Renal cortical epithelial cell (primary cell): ENCODE data around the gene SPDYE16. TPM values are rescaled to one million over a fixed set of nuclear protein-coding genes. Genes with fewer than 3 reads are reported as not detected.
A peak's percentile ranks its signal among the peaks of the same experiment; 100 is the strongest.
"Not testable (repeated sequence)": the region's sequence is repeated elsewhere in the genome, so short reads cannot be mapped to it uniquely, and the experiment has no call there.

Experiments used
- DNase-seq: peaks from one replicate; pipeline ENCODE4 v3.0.0-alpha.2; 2011; ENCODE audit warnings: low read depth
- total RNA-seq: library from RNA; depleted of rRNA; stranded (reverse); fragments of >200 nt; gene quantifications from 2 replicates; pipeline ENCODE4 v1.2.3, GENCODE V29; 2014

Gene SPDYE16
- total RNA-seq, 1 donor from 2014 or later, result 0.25 TPM

DNA sequence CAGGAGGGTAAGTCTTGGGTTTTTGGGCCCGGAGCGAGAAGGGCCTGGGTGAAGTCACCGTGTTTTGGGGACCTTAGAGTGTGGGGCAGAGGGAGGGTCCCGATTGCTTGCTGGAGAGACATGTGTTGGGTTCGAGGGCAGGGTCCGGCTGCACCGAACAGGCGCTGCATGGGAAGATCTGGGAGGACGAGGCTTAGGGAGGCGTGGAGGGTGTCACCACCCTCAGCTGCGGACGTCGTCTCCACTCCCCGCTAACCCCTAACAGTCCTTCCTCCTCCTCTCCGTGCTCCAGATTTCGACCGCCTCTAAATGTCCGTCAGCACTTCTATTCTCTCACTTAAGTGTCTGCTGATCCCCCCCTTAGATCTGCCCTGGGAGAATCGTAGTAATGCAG lies 6.8 kb upstream of the SPDYE16 start:
- DNase-seq, result not testable (repeated sequence)

DNA sequence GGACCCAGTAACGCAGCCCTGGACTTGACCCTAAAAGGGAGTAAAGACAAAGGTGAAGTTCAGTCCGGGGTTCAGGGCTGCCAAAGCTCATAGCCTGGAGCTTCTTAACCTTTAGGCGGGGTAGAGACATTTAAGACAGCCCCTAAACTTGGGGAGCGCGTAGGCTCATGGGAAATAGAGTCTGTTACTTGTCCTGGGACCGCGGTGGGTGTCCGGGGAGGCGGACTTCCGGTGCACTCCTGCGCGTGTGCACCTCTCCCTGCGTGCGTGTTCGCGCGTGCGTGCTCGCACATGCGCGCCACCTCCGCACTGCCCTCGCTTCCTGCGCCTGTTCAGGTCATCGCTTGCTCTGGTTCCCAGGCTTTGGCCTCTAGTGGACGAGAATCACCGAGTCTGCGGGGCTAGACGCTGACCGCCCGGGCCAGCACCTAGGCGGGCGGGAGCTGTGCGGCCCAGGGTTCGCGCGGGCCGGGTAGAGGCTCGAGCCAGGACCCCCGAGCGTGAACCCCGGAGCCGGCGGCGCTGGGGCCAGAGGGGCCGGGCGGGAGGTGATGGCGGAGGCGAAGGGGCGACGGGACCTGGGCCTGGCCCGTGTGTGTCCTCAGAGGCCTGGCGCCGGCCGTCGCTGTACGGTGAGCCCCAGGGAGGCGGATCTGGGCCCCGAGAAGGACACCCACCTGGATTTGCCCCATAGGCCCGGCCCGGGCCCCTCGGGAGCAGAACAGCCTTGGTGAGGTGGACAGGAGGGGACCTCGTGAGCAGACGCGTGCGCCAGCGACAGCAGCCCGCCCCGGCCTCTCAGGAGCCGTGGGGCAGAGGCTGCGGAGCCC lies 6.1 kb upstream of the SPDYE16 start:
- peak; percentile 81 for DNase-seq

DNA sequence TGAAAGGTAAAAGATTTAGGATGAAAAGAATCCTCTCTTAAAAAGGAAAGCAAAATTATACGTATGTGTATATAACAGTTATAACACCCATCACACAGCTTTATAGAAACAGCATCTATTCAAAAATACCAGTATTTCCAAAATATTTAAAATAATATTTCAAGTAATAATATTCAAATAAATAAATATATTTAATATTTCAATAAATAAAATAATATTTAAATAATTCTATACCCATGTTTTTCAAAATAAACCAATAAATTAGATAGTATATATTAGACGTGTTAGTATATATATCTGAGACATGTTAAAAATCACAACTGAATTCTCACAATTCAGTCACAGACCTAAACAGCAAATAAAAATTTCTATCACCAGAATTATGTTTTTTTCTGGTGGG lies 11.5 kb downstream of the SPDYE16 start:
- DNase-seq, result not testable (repeated sequence)

DNA sequence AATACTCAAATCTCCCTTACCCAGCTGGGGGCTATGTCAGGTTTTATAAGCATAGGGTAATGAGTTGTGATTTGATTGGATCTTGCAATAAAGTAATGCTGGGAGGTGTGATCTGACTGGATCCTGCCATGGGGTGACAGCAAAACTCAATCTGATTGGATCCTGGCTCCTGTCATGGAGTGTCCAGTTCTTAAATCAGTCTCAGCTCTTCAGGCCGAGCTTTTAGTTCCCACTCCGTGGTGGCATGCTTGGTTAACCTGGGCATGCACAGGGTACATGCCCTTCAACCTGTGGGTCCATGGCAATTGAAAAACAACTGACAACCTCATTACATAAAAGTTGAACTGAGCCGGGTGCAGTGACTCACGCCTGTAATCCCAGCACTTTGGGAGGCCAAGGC lies 16.9 kb downstream of the SPDYE16 start:
- not testable (repeated sequence) for DNase-seq

DNA sequence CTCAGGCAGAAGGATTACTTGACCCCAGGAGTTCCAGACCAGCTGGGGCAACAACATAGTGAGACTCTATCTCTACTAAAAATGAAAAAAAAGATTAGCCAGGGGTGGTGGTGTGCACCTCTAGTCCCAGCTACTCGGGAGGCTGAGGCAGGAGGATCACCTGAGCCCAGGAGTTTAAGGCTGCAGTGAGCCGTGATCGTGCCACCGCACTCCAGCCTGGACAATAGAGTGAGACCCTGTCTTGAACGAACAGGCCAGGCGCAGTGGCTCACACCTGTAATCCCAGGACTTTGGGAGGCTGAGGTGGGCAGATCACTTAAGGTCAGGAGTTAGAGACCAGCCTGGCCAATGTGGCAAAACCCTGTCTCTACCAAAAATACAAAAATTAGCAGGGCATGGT lies 26.2 kb downstream of the SPDYE16 start:
- not testable (repeated sequence) for DNase-seq

DNA sequence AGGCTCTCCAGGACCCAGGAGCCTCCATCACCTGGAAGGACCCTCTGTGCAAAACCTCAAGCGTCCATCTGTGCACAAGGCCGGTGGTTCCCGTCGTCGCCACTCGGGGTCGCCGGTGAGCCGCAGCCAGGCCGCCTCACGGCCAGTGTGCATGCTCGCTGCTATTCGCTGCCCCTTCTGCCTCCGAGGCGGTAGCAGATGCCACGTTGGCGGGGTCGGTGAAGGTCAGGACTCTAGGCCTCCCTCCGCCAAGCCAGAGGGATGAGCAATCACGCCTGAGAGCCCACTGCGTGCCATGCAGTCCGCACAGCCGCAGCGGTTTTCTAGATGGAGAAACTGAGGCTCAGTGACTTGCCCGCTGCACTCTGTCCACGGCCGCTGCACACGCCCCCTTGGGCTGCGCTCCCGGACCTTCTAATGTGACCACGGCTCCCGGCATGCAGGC lies 27.1 kb downstream of the SPDYE16 start:
- no peak for DNase-seq

DNA sequence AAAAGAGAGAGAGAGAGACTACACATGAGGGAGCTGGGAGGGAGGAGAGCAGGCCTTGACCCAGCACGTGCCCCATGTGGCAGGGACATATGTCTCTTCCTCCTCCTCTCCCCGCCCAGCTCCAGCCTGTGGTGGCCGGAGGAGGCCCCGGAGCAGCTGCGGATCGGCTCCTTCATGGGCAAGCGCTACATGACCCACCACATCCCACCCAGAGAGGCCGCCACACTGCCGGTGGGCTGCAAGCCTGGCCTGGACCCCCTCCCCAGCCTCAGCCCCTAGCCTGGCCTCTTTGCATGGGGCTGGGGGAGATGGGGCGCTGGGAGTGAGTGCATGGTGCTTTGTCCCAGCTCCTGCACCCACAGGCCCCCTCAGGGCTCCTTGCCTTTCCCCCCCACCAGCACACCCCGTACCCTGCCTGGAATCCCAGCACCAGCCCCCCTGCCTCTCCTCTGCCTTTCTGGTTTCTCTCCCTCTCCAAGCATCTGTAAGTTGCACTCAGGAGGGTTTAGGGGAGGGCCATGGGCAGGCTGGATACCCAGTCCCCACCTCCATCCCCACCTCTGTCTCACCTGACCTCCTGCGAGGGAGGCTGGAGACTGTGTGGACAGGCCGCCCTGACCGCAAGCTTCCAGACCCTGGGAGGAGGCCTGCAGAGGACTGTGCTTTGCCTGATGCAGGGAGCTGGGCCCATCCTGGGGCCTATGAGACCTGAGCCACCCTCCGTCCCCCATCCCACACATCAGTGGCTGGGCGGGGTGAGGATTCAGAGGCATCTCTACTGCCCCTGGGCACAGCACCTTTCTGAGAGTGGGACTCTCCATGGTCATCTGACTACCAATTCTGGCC lies 27.9 kb downstream of the SPDYE16 start:
- DNase-seq, result no peak

DNA sequence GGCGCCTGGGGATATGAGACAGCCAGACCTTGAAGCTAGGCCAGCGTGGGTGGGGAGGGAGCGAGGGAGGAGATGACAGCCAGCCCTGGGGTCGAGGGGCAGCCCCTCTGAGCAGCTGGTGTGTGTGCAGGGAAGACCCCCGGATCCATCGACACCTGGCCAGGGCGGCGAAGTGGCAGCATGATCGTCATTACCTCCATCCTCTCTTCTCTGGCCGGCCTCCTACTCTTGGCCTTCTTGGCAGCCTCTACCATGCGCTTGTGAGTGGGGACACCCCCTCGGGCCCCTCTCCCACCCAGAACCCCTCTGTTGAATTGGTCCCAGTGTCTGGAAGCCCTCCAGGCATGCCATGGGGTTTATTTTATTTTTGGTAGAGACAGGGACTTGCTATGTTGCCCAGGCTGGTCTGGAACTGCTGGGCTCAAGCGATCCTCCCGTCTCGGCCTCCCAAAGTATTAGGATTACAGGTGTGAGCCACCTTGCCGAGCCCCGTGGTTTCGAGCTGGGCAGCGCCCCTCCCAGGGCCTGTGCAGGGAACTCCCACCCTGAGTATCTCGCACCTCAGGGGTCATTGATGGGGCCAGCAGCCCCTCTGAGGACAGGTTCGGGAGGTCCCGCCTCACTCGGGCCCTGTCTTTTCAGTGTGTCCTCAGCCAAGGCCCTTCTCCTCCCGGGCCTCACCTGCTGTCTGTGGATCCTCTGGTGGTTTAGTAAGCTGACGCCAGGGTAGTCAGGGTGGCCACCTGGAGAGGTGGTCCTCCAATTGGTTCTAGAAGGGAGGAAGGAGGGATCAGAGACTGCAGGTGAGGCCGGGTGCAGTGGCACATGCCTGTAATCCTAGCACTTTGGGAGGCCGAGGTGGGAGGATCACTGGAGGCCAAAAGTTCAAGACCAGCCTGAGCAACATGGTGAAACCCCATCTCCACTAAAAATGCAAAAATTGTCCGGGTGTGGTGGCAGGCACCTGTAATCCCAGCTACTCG lies 29.0 kb downstream of the SPDYE16 start:
- DNase-seq, result no peak

DNA sequence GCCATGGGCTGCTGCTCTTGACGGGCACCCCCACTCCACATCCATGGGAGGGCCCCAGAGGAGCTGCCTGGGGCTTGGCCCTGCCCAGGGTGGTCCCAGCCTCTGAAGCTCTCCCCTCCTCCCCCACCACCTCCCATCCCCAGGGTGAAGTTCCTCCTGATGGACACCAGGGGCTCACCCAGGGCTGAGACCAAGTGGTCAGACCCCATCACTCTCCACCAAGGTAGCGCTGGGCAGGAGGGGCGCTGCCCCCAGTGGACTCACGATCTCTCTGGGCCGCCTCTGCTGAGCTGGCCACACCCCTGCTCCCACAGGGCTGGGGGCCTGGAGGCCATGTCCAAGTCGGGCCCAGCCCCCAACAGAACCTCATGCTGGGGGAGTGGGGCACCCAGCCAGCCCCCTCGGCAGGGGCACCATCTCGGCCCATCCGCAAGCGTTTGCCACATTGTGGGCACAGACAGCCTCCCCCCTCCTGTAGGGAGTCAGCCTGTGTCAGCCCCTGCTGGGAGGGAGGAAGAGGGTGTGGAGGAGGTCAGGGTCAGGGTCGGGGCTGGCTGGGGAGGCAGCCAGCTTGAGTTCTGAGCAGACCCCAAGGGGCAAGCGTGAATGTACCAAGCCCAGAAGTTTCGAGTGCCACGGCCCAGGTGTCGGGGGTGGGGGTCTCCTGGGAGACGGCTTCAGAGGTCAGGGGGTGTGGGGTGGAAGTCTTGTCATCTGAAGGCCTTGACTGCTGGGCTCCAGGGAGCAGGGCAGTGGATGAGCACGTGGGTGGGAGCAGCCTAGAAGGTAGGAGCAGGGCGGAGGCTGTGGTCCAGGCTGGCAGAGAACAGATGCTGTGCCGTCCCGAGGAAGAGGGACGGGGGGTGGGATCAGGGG lies 29.9 kb downstream of the SPDYE16 start:
- no peak for DNase-seq

DNA sequence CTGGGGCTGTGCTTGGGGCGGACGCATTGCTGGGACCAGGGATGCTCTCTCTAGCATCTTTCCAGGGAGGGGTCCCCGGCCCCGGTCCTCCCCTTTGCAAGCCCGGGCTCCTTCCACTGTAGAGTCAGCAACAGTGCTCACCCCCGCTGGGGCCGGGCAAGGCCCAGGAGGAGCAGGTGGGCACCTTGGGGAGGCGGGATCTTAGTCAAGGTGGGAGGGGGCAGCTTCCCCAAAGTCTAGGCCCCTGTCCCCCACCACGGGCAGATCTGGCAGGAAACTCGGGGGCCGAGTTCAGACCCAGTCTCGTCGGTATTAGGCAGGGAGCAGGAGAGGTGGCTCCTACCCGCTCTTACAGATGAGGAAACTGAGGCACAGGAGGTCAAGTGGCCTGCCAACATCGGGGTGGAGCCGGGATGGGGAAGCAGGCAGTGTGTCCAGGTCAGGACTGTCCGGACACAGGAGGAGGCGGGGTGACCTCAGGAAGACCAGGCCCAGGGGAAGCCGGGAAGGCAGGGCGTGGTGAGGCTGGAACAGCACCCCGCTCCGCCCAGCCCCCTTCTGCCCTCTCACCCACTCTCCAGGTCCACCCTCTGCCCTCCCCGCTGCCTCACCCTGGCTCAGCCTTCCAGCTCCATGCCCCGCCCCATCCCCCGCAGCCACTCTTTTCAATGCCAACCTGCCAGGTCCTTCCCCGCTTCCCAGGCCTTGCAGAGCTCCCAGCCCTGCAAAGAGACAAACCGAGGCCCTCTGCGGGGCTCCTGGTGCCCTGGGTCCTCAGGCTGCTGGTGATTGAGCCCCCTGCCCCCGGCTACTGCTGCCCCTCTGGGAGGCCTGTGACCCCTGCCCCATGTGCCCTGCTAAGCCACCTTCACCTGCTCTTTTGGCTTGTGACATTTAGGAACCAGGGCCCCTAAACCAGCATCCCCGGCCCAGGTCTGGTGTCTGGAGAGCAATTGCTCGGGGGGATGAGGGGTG lies 30.9 kb downstream of the SPDYE16 start:
- not testable (repeated sequence) for DNase-seq

DNA sequence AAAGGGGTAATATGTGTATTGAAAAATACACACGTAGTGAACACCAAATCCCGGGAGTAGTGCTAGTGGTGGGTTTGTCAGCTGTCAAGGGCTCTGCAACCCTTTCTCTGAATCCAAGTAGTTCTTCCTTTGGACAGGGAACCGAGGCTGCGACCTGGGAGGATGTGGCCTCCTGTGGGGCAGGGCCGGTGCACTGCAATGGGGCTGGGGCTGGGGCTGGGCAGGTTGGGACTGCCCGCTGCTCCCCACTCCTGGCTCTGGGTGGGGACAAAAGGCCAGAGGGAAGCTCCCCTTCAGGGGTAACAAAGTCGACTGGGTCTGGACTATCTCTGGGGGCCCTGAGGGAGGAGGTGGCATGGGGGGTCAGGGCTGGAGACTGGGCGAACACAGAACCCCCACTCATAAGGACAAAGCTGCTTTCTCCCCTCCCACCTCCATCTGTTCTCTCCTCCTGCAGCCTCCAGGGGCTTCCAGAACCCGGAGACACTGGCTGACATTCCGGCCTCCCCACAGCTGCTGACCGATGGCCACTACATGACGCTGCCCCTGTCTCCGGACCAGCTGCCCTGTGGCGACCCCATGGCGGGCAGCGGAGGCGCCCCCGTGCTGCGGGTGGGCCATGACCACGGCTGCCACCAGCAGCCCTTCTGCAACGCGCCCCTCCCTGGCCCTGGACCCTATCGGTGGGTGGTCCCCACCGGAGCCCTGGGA lies 31.7 kb downstream of the SPDYE16 start:
- DNase-seq, result not testable (repeated sequence)

DNA sequence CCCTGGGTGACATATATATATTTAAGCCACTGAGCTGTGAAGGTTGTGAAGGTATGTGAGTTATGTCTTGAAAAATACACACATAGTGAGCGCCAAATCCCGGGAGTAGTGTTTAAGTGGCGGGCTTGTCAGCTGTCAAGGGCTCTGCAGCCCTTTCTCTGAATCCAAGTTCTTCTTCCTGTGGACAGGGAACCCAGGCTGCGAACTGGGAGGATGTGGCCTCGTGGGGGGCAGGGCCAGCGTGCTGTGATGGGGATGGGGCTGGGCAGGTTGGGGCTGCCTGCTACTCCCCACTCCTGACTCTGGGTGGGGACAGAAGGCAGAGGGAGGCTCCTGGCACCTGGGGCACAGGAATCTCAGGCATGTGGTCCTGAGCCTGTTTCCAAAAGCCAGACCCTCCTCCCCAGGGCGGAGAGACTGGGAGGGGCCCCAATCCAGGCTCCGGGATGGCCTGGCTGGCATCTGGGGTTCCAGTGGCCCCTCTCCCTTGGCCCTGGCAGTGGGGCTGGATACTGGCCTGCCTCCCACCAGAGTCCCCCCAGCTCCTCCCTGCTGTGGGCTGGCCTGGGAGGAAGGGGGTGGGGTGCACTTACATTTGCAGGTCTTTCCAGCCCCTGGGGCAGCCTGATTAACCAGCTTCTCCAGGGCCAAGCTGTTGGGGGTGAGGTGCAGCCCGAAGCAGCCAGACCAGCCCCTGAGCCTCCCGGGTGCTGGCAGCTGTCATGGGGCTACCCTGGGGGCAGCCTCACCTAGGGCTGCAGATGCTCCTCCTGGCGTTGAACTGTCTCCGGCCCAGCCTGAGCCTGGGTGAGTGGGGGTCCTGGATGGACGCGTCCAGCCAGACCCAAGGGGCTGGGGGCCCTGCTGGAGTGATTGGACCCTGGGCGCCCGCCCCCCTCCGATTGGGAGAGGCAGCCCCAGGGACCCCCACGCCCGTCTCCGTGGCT lies 32.9 kb downstream of the SPDYE16 start, which contains the start of gene UPK3B:
TSS of gene UPK3B (plus strand) at position 622 of the 947 bp plus-strand sequence. CDS start at position 723, 101 bp downstream.
- peak; percentile 9 for DNase-seq

DNA sequence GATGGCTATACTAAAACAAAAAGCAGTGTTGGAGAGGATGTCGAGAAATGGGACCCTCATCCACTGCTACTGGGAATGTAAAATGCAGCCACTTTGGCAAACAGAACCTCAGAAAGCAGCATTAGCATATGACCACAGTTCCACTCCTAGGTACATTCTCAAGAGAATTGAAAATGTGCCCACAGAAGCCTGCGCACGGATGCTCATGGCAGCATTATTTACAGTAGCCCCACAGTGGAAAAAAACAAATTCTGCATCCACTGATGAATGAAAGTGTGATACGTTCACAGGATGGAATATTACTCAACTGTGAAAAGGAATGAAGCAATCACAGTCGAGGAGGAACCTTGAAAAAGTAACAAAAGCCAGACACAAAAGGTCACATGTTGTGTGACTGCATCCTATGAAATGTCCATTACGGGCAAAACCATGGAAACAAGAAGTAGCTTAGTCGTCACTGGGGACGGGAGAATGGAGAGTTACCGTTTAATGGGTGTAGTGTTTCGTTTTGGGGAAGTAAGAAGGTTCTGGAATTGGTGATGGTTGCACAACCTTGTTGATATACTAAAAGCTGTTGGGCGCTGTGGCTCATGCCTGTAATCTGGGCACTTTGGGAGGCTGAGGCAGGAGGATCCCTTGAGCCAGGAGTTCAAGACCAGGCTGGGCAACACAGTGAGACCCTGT lies 35.2 kb downstream of the SPDYE16 start:
- no peak for DNase-seq

DNA sequence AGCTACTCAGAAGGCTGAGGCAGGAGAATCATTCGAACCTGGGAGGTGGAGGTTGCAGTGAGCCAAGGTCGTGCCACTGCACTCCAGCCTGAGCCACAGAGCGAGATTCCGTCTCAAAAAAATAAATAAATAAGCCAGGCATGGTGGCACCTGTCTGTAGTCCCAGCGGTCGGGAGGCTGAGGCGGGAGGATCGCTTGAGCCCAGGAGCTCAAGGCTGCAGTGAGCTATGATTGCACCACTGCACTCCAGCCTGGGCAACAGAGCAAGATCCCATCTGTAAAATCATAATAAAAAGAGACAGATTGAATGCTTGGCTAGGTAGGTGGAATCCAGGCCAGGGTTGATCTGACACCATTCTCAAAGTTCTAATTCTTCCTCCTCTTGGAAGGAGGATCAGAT lies 36.5 kb downstream of the SPDYE16 start:
- DNase-seq, result not testable (repeated sequence)

DNA sequence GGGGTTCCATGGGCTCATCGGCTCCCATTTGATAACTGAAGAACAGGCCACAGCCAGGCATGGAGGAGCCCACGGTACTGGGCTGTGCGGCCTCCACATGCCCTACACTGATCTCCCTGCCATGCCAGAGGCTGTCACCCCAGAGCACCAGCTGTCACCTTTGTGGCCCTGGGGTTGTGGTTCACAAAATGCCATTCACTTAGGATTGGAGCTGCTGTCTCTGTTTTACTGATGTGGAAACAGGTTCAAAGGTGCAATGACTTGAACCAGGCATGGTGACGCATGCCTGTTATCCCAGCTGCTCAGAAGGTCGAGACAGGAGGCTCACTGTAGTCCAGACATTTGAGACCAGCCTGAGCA lies 37.0 kb downstream of the SPDYE16 start:
- DNase-seq, result no peak

DNA sequence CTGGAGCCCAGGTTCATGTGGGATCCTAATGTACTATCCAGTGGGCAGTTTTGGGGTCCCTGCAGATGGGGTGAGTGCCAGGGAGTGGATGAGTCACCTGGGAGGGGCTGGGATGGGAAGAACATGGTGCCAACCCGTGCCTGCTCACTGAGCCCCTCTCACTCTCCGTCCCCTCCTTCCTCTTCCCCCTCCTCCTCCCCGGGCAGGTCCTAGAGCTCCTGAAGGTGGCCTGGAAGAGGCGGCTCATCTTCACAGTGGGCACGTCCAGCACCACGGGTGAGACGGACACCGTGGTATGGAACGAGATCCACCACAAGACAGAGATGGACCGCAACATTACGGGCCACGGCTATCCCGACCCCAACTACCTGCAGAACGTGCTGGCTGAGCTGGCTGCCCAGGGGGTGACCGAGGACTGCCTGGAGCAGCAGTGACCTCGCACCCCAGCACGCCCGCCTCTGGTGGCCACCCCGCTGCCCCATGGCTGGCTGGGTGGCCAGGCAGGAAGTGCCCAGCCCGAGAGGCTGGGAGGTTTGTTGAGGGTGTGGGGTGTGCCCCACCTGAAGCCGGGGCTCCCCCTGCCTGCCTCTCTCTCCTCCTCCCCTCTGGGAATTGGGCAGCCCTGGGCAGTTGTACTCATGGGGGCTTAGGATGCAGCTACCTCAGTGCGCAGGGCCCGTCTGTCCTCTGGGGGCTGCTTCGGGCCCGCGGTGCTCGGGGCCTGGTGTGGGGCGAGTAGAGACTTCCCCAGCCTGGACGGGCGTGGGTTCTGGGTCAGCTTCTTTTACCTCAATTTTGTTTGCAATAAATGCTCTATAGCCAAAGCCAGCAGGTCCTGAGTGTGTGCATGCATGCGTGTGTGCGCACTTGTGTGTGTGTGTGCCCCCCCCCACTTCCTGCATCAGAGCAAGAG lies 37.7 kb downstream of the SPDYE16 start:
- no peak for DNase-seq
